Astrocyte (in vitro differentiated cells and primary cell): Measurements from ENCODE around the gene EVC. TPM values are rescaled to one million over a fixed set of nuclear protein-coding genes. Genes with fewer than 3 reads are reported as not detected.
"Not testable (repeated sequence)": the region's sequence is repeated elsewhere in the genome, so short reads cannot be mapped to it uniquely, and the experiment has no call there.

Experiments used
- DNase-seq: peaks from one replicate; pipeline ENCODE4 v3.0.0-alpha.2; 2010; ENCODE audit warnings: low read depth
- FAIRE-seq: peaks from 2 replicates; lab custom pipeline; 2011; peaks lifted over from hg19 to GRCh38; lab: Jason Lieb, UNC
- H2AFZ ChIP-seq: 2 replicates; pipeline ENCODE4 v1.6.0; 2012; ENCODE audit warnings: low read depth, low read length, inconsistent platforms
- H3K27ac ChIP-seq: 2 replicates; pipeline ENCODE4 v1.5.1; 2011; ENCODE audit warnings: low read depth, low read length, inconsistent platforms
- H3K27me3 ChIP-seq: 2 replicates; pipeline ENCODE4 v1.6.0; 2011; ENCODE audit warnings: low read length, inconsistent platforms; ENCODE audit not compliant: insufficient read depth
- H3K36me3 ChIP-seq: 2 replicates; pipeline ENCODE4 v1.5.1; 2011; ENCODE audit warnings: low read length, inconsistent platforms; ENCODE audit not compliant: insufficient read depth
- H3K4me1 ChIP-seq: 2 replicates; pipeline ENCODE4 v1.5.1; 2011; ENCODE audit warnings: low read length, inconsistent platforms; ENCODE audit not compliant: insufficient read depth
- H3K4me2 ChIP-seq: 2 replicates; pipeline ENCODE4 v1.6.0; 2012; ENCODE audit warnings: low read length, inconsistent platforms
- H3K4me3 ChIP-seq: 2 replicates; pipeline ENCODE4 v1.5.1; 2011; ENCODE audit warnings: low read depth, mild to moderate bottlenecking, low read length, inconsistent platforms; ENCODE audit not compliant: insufficient read depth
- H3K79me2 ChIP-seq: 2 replicates; pipeline ENCODE4 v1.6.0; 2012; ENCODE audit warnings: mild to moderate bottlenecking, low read length, inconsistent platforms; ENCODE audit not compliant: insufficient read depth
- H3K9ac ChIP-seq: 2 replicates; pipeline ENCODE4 v1.6.0; 2012; ENCODE audit warnings: mild to moderate bottlenecking, low read length, inconsistent platforms
- H3K9me3 ChIP-seq: 2 replicates; pipeline ENCODE4 v1.5.1; 2012; ENCODE audit warnings: low read depth, mild to moderate bottlenecking, low read length, inconsistent platforms; ENCODE audit not compliant: insufficient read depth
- H4K20me1 ChIP-seq: 2 replicates; pipeline ENCODE4 v1.6.0; 2012; ENCODE audit warnings: low read length, inconsistent platforms; ENCODE audit not compliant: insufficient read depth
- H3K27ac Mint-ChIP-seq: one replicate; pipeline ENCODE4 v1.8.0; 2021; ENCODE audit warnings: mild to moderate bottlenecking, mixed read lengths; ENCODE audit not compliant: unreplicated experiment
- H3K27me3 Mint-ChIP-seq: one replicate; pipeline ENCODE4 v1.8.0; 2021; ENCODE audit warnings: low read depth, mixed read lengths; ENCODE audit not compliant: unreplicated experiment
- H3K36me3 Mint-ChIP-seq: one replicate; pipeline ENCODE4 v1.8.0; 2021; ENCODE audit warnings: low read depth, mixed read lengths; ENCODE audit not compliant: unreplicated experiment
- H3K4me1 Mint-ChIP-seq: one replicate; pipeline ENCODE4 v1.8.0; 2021; ENCODE audit warnings: low read depth, mixed read lengths; ENCODE audit not compliant: unreplicated experiment
- H3K4me3 Mint-ChIP-seq: one replicate; pipeline ENCODE4 v1.8.0; 2021; ENCODE audit warnings: mild to moderate bottlenecking, moderate library complexity, mixed read lengths; ENCODE audit not compliant: unreplicated experiment
- H3K9me3 Mint-ChIP-seq: one replicate; pipeline ENCODE4 v1.8.0; 2021; ENCODE audit warnings: mild to moderate bottlenecking, mixed read lengths; ENCODE audit not compliant: unreplicated experiment
- EZH2 ChIP-seq: IDR thresholded peaks from 2 replicates; pipeline ENCODE4 v1.6.1; 2012; ENCODE audit warnings: mild to moderate bottlenecking, low read length, inconsistent platforms; ENCODE audit not compliant: insufficient read depth
- total RNA-seq: library from RNA; stranded (reverse); gene quantifications from 2 replicates; pipeline ENCODE4 v1.2.1, GENCODE V29; 2021
- TF ChIP-seq, protein P1 (sequence below): IDR thresholded peaks from 2 replicates; pipeline ENCODE4 v1.5.1; 2011; ENCODE audit warnings: low read depth, mild to moderate bottlenecking, inconsistent platforms, low read length, moderate library complexity; ENCODE audit not compliant: insufficient read depth

Gene EVC
- total RNA-seq, 1 donor from 2014 or later = 23.9 TPM

DNA sequence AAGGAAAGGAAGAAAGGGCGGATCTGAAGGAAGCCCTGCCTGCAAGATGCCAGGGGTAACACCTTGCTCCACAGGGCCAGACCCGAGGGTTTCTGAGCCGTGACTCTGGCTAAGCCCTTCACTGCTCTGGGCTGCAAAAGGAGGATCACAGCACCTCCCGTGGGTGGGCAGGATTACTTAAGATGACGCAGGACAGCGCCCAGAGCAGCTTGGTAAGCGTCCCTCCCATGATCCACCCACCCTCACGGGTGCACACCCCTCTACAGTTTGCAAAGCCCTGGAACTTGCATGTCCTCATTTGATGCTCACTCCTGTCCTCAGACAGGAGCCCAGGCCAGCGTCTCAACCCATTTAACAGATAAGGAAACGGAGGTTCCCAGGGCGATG lies 117.0 kb downstream of the EVC start:
- Mint-ChIP-seq H3K27ac (no peak overlapping the region), H3K36me3 (peaks cover 16% of the 10 kb centered on the region), H3K4me3 (no peak overlapping the region), H3K4me1 (peaks cover 5% of the 10 kb centered on the region), H3K27me3 (no peaks in the 10 kb centered on the region), H3K9me3 (peaks cover 2% of the 10 kb centered on the region)
- TF ChIP-seq EZH2 = no peak
- TF ChIP-seq, protein P1, sequence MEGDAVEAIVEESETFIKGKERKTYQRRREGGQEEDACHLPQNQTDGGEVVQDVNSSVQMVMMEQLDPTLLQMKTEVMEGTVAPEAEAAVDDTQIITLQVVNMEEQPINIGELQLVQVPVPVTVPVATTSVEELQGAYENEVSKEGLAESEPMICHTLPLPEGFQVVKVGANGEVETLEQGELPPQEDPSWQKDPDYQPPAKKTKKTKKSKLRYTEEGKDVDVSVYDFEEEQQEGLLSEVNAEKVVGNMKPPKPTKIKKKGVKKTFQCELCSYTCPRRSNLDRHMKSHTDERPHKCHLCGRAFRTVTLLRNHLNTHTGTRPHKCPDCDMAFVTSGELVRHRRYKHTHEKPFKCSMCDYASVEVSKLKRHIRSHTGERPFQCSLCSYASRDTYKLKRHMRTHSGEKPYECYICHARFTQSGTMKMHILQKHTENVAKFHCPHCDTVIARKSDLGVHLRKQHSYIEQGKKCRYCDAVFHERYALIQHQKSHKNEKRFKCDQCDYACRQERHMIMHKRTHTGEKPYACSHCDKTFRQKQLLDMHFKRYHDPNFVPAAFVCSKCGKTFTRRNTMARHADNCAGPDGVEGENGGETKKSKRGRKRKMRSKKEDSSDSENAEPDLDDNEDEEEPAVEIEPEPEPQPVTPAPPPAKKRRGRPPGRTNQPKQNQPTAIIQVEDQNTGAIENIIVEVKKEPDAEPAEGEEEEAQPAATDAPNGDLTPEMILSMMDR = no peak
- H3K9ac ChIP-seq = no peak overlapping the region
- no peak overlapping the region for H2AFZ ChIP-seq
- H3K9me3 ChIP-seq = no peaks in the 10 kb centered on the region
- H4K20me1 ChIP-seq = peaks cover 53% of the 10 kb centered on the region
- H3K36me3 ChIP-seq = peaks cover 26% of the 10 kb centered on the region
- no peaks in the 10 kb centered on the region for H3K79me2 ChIP-seq
- no peak overlapping the region for H3K4me2 ChIP-seq
- H3K27ac ChIP-seq = no peak overlapping the region
- FAIRE-seq = no peak
- H3K4me3 ChIP-seq = no peak overlapping the region
- no peaks in the 10 kb centered on the region for H3K4me1 ChIP-seq
- no peaks in the 10 kb centered on the region for H3K27me3 ChIP-seq
- no peak for DNase-seq

DNA sequence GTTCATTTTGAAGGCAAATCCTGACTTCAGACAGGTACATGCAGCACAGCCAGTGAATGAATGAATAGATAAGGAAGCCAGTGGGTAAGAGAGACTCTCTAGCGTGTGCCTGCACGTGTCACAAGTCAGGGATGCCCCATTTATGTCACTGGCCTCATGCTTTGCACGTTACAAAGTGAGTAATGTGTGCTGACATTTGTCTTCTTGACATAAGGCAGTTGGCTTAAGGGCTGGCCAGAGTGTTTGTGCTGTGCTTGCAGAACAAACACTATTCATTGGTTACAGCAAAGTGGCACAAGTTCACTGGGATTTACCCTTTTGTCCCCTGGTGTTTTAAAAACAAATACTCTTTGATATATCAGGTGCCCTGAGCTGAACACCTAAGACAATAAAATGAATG lies 125.9 kb downstream of the EVC start:
- Histone ChIP-seq H3K9ac (no peak overlapping the region), H2AFZ (no peak overlapping the region), H3K9me3 (no peaks in the 10 kb centered on the region), H3K36me3 (peaks cover 8% of the 10 kb centered on the region), H3K79me2 (no peaks in the 10 kb centered on the region), H3K4me2 (no peak overlapping the region), H4K20me1 (peaks cover 5% of the 10 kb centered on the region), H3K4me3 (no peak overlapping the region), H3K27me3 (no peaks in the 10 kb centered on the region), H3K27ac (no peak overlapping the region), H3K4me1 (no peaks in the 10 kb centered on the region)
- H3K9me3 Mint-ChIP-seq = peaks cover 2% of the 10 kb centered on the region
- peaks cover 1% of the 10 kb centered on the region for H3K4me1 Mint-ChIP-seq
- H3K4me3 Mint-ChIP-seq = no peak overlapping the region
- H3K27ac Mint-ChIP-seq = no peak overlapping the region
- FAIRE-seq (no peak), DNase-seq (no peak)
- TF ChIP-seq, protein P1 = no peak
- no peak for TF ChIP-seq EZH2
- peaks cover 43% of the 10 kb centered on the region for H3K36me3 Mint-ChIP-seq
- H3K27me3 Mint-ChIP-seq = no peaks in the 10 kb centered on the region

DNA sequence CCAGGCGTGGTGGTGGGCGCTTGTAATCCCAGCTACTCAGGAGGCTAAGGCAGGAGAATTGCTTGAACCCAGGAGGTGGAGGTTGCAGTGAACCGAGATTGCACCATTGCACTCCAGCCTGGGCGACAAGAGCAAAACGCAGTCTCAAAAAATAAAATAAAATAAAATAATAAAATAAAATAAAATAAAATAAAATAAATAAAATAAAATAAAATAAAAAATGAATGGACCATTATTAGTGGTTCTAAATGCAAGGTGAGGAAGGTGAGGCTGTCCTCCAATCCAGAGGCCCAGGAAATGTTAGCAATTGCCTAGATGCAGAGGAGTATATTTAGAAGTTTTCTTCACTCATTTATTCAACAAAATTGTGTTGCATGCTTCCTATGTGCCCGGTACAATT lies 126.5 kb downstream of the EVC start:
- not testable (repeated sequence) for H3K9ac ChIP-seq, H3K4me1 ChIP-seq, H3K27me3 Mint-ChIP-seq, DNase-seq, H3K4me3 ChIP-seq, H3K79me2 ChIP-seq, H3K4me1 Mint-ChIP-seq, H3K9me3 Mint-ChIP-seq, H4K20me1 ChIP-seq, FAIRE-seq, H3K27me3 ChIP-seq, H3K4me3 Mint-ChIP-seq, H3K4me2 ChIP-seq, H3K9me3 ChIP-seq, H2AFZ ChIP-seq, H3K27ac ChIP-seq, H3K36me3 ChIP-seq, H3K27ac Mint-ChIP-seq
- peaks cover 47% of the 10 kb centered on the region for H3K36me3 Mint-ChIP-seq
